ENCODE data around the gene TSN.

Gene TSN

GRCh38 chr2:121716126-121716525 is 39.3 kb upstream of the TSN start:
- H3K36me3 ChIP-seq (ENCODE audit: control insufficient read depth, low read length): no peaks in the 10 kb centered on the region
- no peak overlapping the region for H3K4me3 ChIP-seq (ENCODE audit: low read length)
- no peaks in the 10 kb centered on the region for H3K79me2 ChIP-seq (ENCODE audit: control insufficient read depth, low read length)
- no peaks in the 10 kb centered on the region for H3K9me2 ChIP-seq (replicated peaks; ENCODE audit: control insufficient read depth, low read length)
- no peak for TF ChIP-seq EZH2phosphoT487 (IDR thresholded peaks at IDR 0.05; ENCODE audit: borderline replicate concordance, low read length)
- TF ChIP-seq, protein P1, sequence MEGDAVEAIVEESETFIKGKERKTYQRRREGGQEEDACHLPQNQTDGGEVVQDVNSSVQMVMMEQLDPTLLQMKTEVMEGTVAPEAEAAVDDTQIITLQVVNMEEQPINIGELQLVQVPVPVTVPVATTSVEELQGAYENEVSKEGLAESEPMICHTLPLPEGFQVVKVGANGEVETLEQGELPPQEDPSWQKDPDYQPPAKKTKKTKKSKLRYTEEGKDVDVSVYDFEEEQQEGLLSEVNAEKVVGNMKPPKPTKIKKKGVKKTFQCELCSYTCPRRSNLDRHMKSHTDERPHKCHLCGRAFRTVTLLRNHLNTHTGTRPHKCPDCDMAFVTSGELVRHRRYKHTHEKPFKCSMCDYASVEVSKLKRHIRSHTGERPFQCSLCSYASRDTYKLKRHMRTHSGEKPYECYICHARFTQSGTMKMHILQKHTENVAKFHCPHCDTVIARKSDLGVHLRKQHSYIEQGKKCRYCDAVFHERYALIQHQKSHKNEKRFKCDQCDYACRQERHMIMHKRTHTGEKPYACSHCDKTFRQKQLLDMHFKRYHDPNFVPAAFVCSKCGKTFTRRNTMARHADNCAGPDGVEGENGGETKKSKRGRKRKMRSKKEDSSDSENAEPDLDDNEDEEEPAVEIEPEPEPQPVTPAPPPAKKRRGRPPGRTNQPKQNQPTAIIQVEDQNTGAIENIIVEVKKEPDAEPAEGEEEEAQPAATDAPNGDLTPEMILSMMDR (IDR thresholded peaks at IDR 0.05; ENCODE audit: low read depth, low read length, poor library complexity, severe bottlenecking): no peak
- no peak overlapping the region for H3K27ac ChIP-seq (ENCODE audit: low read depth, low read length)
- H3K27me3 ChIP-seq (ENCODE audit: control insufficient read depth, low read length): no peaks in the 10 kb centered on the region
- no peaks in the 10 kb centered on the region for H4K20me1 ChIP-seq (ENCODE audit: control insufficient read depth, insufficient read depth, low read depth, low read length)
- H3K4me2 ChIP-seq (ENCODE audit: low read length): no peak overlapping the region
- no peaks in the 10 kb centered on the region; the same call in 1 of the 2 replicates for H3K4me1 ChIP-seq (ENCODE audit: control insufficient read depth, low read length)
- no peaks in the 10 kb centered on the region; the same call in 1 of the 2 replicates for H3F3A ChIP-seq (ENCODE audit: control insufficient read depth, insufficient read depth)
- no peaks in the 10 kb centered on the region for H3K9me3 ChIP-seq (ENCODE audit: control insufficient read depth, insufficient read depth, low read length)

DNA sequence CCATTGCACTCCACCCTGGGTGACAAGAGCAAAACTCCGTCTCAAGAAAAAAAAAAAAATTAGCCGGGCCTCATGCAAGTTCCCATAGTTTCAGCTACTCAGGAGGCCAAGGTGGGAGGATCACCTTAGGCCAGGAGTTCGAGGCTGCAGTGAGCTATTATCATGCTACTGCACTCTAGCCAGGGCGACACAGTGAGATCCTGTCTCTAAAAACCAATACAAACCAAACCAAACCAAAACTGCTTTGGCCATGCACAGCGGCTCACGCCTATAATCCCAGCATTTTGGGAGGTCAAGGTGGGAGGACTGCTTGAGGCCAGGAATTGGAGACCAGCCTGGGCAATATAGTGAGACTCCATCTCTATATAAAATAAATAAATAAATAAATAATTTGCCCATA is 37.9 kb upstream of the TSN start:
- H4K20me1 ChIP-seq (ENCODE audit: control insufficient read depth, insufficient read depth, low read depth, low read length): no peaks in the 10 kb centered on the region
- H3K27ac ChIP-seq (ENCODE audit: low read depth, low read length): no peak overlapping the region
- H3K9me3 ChIP-seq (ENCODE audit: control insufficient read depth, insufficient read depth, low read length): no peaks in the 10 kb centered on the region
- no peaks in the 10 kb centered on the region; the same call in 1 of the 2 replicates for H3K4me1 ChIP-seq (ENCODE audit: control insufficient read depth, low read length)
- no peak overlapping the region for H3K4me2 ChIP-seq (ENCODE audit: low read length)
- H3K9me2 ChIP-seq (replicated peaks; ENCODE audit: control insufficient read depth, low read length): no peaks in the 10 kb centered on the region
- no peak overlapping the region for H3K4me3 ChIP-seq (ENCODE audit: low read length)
- H3K27me3 ChIP-seq (ENCODE audit: control insufficient read depth, low read length): no peaks in the 10 kb centered on the region
- H3K36me3 ChIP-seq (ENCODE audit: control insufficient read depth, low read length): no peaks in the 10 kb centered on the region
- H3F3A ChIP-seq (ENCODE audit: control insufficient read depth, insufficient read depth): no peaks in the 10 kb centered on the region; the same call in 1 of the 2 replicates
- TF ChIP-seq, protein P1 (IDR thresholded peaks at IDR 0.05; ENCODE audit: low read depth, low read length, poor library complexity, severe bottlenecking): no peak
- TF ChIP-seq EZH2phosphoT487 (IDR thresholded peaks at IDR 0.05; ENCODE audit: borderline replicate concordance, low read length): no peak
- no peaks in the 10 kb centered on the region for H3K79me2 ChIP-seq (ENCODE audit: control insufficient read depth, low read length)

DNA sequence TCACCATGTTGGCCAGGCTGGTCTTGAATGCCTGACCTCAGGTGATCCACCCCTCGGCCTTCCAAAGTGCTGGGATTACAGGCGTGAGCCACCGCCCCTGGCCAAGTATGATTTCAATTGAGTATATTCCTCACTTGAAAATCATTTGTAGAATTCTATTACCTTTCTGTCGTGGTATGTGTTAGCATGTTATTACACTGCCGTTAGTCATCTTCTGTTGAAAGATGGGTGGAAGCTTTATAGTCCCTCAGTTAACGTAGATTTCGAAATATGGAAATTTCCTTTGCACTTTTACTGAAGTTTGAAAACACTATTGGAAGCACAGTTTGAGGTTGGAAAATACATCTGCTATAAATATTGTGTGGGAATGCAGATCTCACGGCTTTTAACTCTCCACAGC is 33.5 kb upstream of the TSN start:
- no peak overlapping the region for H3K27ac ChIP-seq (ENCODE audit: low read depth, low read length)
- H4K20me1 ChIP-seq (ENCODE audit: control insufficient read depth, insufficient read depth, low read depth, low read length): peaks cover 4% of the 10 kb centered on the region; the same call in 1 of the 2 replicates
- H3F3A ChIP-seq (ENCODE audit: control insufficient read depth, insufficient read depth): peaks cover 16% of the 10 kb centered on the region
- H3K4me1 ChIP-seq (ENCODE audit: control insufficient read depth, low read length): no peaks in the 10 kb centered on the region; the same call in 1 of the 2 replicates
- H3K4me3 ChIP-seq (ENCODE audit: low read length): no peak overlapping the region
- no peak for TF ChIP-seq EZH2phosphoT487 (IDR thresholded peaks at IDR 0.05; ENCODE audit: borderline replicate concordance, low read length)
- TF ChIP-seq, protein P1 (IDR thresholded peaks at IDR 0.05; ENCODE audit: low read depth, low read length, poor library complexity, severe bottlenecking): no peak
- no peak overlapping the region for H3K4me2 ChIP-seq (ENCODE audit: low read length)
- H3K9me2 ChIP-seq (replicated peaks; ENCODE audit: control insufficient read depth, low read length): no peaks in the 10 kb centered on the region
- peaks cover 9% of the 10 kb centered on the region for H3K36me3 ChIP-seq (ENCODE audit: control insufficient read depth, low read length)
- H3K79me2 ChIP-seq (ENCODE audit: control insufficient read depth, low read length): no peaks in the 10 kb centered on the region
- no peaks in the 10 kb centered on the region for H3K27me3 ChIP-seq (ENCODE audit: control insufficient read depth, low read length)
- H3K9me3 ChIP-seq (ENCODE audit: control insufficient read depth, insufficient read depth, low read length): no peaks in the 10 kb centered on the region

All from DOHH2 (cell line).